ENCODE data around the gene ANKRD26. TPM values are rescaled to one million over a fixed set of nuclear protein-coding genes. Genes with fewer than 3 reads are reported as not detected.

ANKRD26 gene
- total RNA-seq, 4 donors from 2014 or later, result 2.5 to 6.9 (median 5.0) TPM

DNA sequence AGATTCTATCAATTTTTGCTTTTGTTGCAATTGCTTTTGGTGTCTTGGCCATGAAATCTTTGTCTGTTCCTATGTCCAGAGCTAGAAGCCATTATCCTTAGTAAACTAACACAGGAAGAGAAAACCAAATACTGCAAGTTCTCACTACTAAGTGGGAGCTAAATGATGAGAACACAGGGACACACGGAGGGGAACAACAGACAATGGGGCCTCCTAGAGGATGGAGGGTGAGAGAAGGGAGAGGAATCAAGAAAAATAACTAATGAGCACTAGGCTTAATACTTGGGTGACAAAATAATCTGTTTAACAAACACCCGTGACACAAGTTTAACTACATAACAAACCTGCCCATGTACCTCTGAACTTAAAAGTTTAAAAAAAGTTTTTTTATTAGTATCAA, 78.2 kb downstream of the ANKRD26 start:
- no peak overlapping the region for H3K4me3 ChIP-seq
- WGBS, 2 donors, result 81 to 90% methylated on average over 2 of the region's 2 CpGs
- DNase-seq, result no peak
- no peak overlapping the region for H3K27ac ChIP-seq
- H3K4me1 ChIP-seq, result no peaks in the 10 kb centered on the region
- peaks cover 0 to 34% (median 4%) of the 10 kb centered on the region in 3 donors for H3K36me3 ChIP-seq
- intact Hi-C loops (cut with DNase I), result no loop called here
- TF ChIP-seq, protein P1, sequence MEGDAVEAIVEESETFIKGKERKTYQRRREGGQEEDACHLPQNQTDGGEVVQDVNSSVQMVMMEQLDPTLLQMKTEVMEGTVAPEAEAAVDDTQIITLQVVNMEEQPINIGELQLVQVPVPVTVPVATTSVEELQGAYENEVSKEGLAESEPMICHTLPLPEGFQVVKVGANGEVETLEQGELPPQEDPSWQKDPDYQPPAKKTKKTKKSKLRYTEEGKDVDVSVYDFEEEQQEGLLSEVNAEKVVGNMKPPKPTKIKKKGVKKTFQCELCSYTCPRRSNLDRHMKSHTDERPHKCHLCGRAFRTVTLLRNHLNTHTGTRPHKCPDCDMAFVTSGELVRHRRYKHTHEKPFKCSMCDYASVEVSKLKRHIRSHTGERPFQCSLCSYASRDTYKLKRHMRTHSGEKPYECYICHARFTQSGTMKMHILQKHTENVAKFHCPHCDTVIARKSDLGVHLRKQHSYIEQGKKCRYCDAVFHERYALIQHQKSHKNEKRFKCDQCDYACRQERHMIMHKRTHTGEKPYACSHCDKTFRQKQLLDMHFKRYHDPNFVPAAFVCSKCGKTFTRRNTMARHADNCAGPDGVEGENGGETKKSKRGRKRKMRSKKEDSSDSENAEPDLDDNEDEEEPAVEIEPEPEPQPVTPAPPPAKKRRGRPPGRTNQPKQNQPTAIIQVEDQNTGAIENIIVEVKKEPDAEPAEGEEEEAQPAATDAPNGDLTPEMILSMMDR (IDR thresholded peaks at IDR 0.05), result no peak
- no peak for TF ChIP-seq POLR2A (IDR thresholded peaks at IDR 0.05)
- no peaks in the 10 kb centered on the region for H3K27me3 ChIP-seq
- H3K9me3 ChIP-seq, result no peaks in the 10 kb centered on the region

DNA sequence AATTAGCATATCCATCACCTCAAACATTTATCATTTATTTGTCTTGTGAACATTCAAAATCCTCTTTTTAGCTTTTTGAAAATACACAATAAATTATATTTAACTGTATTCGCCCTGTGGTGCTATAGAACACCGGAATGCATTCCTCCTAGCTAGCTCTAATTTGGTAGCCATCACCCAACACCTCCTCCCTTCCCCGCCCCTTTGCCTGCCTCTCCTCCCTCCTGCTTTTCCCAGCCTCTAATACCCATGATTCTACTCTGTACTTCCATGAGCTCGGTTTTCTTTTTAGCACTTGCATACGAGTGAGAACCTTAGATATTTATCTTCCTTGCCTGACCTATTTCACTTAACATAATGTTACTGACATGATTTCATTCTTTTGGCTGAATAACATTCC, 80.1 kb downstream of the ANKRD26 start:
- intact Hi-C loops (cut with DNase I), result no loop called here
- Histone ChIP-seq H3K9me3 (no peaks in the 10 kb centered on the region), H3K27ac (no peak overlapping the region), H3K4me3 (no peak overlapping the region), H3K4me1 (no peaks in the 10 kb centered on the region), H3K36me3 (peaks cover 0 to 22% (median 4%) of the 10 kb centered on the region in 3 donors), H3K27me3 (no peaks in the 10 kb centered on the region)
- DNase-seq, result no peak
- TF ChIP-seq, protein P1 (IDR thresholded peaks at IDR 0.05), result no peak
- no peak for TF ChIP-seq POLR2A (IDR thresholded peaks at IDR 0.05)
- WGBS, 2 donors, result 82 to 94% methylated on average over 5 of the region's 5 CpGs

DNA sequence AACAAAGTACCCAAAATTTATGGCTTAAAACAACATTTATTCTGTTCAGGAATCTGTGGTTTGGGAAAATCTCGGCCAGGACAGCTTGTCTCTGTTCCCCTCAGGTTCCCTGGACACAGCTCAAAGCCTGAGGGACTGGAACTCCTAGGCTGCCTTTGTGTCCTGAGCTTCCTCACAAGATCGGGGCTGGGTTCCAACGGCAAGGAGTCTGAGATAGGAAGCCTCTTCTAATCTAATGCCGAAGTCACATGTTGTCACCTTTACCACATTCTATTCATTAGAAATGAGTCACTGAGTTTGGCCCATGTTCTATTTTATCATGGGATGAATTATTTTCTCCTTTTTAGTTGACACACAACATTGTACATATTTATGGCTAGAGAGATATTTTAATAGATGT, 80.5 kb downstream of the ANKRD26 start:
- H3K27ac ChIP-seq, result no peak overlapping the region
- intact Hi-C loops (cut with DNase I), result loop anchor here (10.0 kb wide), 1 partner anchor 285 kb away; no protein-coding TSS in a partner anchor
- H3K4me1 ChIP-seq, result no peaks in the 10 kb centered on the region
- H3K36me3 ChIP-seq, result peaks cover 0 to 22% (median 4%) of the 10 kb centered on the region in 3 donors
- TF ChIP-seq, protein P1 (IDR thresholded peaks at IDR 0.05), result no peak
- no peak for TF ChIP-seq POLR2A (IDR thresholded peaks at IDR 0.05)
- no peaks in the 10 kb centered on the region for H3K27me3 ChIP-seq
- 72 to 78% methylated on average over 4 of the region's 4 CpGs for WGBS, 2 donors
- no peak overlapping the region for H3K4me3 ChIP-seq
- H3K9me3 ChIP-seq, result no peaks in the 10 kb centered on the region
- DNase-seq, result no peak

DNA sequence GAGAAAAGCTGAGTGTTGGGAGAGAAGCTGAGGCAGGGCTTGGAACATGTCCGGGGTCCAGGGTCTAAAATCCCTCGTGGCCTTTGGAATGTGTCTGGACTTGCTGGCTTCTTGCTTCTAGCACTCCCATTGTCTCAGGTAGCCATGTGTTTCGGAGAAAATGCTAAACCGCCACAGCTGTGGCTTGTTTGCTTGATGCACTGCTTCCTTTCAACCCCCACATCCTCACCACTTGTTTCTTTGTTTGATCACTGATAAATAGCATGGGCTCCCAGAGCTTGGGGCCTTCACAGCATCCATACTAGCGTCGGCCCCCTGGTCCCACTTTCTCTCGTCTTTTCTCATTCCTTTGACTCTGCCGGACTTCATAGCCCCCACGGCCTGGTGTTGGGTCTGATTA, 102.7 kb downstream of the ANKRD26 start:
- TF ChIP-seq, protein P1 (IDR thresholded peaks at IDR 0.05), result no peak
- TF ChIP-seq POLR2A (IDR thresholded peaks at IDR 0.05), result no peak
- WGBS, 2 donors, result 86 to 90% methylated on average over 9 of the region's 9 CpGs
- no peaks in the 10 kb centered on the region for H3K9me3 ChIP-seq
- peaks cover 0 to 12% (median 0%) of the 10 kb centered on the region in 3 donors for H3K36me3 ChIP-seq
- H3K27me3 ChIP-seq, result no peaks in the 10 kb centered on the region
- no peak for DNase-seq
- H3K4me1 ChIP-seq, result no peaks in the 10 kb centered on the region
- no peak overlapping the region for H3K4me3 ChIP-seq
- intact Hi-C loops (cut with DNase I), result no loop called here
- no peak overlapping the region for H3K27ac ChIP-seq

DNA sequence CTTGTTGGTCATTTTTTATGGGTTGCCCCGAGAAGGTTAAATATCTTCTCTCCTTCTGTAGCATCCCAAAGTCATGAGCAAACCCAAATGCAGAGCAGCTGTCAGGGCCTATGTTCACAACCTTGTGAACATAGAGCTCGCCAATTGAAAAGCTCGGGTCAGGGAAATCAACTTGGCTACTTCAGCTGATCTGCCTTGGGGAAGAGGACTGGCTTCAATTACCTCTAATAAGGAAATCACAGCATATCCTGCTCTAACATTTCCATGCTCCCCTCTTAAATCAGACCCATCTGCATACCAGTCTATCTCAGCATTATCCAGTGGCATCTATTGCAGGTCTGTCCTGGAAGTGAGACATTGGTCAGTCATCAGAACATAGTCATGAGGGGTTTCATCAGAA, 105.6 kb downstream of the ANKRD26 start:
- no peaks in the 10 kb centered on the region for H3K27me3 ChIP-seq
- DNase-seq, result no peak
- H3K9me3 ChIP-seq, result no peaks in the 10 kb centered on the region
- TF ChIP-seq POLR2A (IDR thresholded peaks at IDR 0.05), result no peak
- TF ChIP-seq, protein P1 (IDR thresholded peaks at IDR 0.05), result no peak
- H3K4me3 ChIP-seq, result no peak overlapping the region
- intact Hi-C loops (cut with DNase I), result no loop called here
- H3K36me3 ChIP-seq, result no peaks in the 10 kb centered on the region
- H3K4me1 ChIP-seq, result no peaks in the 10 kb centered on the region
- H3K27ac ChIP-seq, result no peak overlapping the region
- 85 to 100% methylated on average over 2 to 3 of the region's 3 CpGs for WGBS, 2 donors
